HTR-8/SVneo (cell line): Measurements from ENCODE around the gene DENND1A.
"Not testable (repeated sequence)": the region's sequence is repeated elsewhere in the genome, so short reads cannot be mapped to it uniquely, and the experiment has no call there.

ENCODE experiments used
- DNase-seq: peaks from one replicate; pipeline ENCODE4 v3.0.0; 2011; ENCODE audit warnings: low spot score, mixed read lengths; ENCODE audit not compliant: insufficient read length
- FAIRE-seq: peaks from 2 replicates; lab custom pipeline; 2011; peaks lifted over from hg19 to GRCh38; lab: Jason Lieb, UNC

Gene DENND1A

DNA sequence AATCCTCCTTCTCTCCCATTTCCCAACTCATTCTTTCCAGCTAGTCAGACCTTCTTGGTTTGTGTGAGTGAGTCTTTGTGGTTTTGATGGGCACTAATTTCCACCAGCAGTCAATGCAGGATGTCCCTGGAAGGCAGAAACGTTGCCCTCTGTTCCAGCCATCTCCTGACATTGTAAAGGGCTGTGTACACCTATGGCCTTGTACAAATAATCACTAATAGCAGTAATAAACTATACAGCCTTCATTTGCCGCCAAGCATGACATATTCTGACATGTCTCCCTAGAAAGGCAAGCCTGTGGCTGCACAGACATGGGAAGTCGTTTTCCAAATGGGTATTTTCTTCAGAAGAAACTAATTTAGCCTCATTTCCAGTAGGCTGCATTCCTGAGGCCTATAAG, 18.4 kb upstream of the DENND1A start:
- FAIRE-seq: no peak

DNA sequence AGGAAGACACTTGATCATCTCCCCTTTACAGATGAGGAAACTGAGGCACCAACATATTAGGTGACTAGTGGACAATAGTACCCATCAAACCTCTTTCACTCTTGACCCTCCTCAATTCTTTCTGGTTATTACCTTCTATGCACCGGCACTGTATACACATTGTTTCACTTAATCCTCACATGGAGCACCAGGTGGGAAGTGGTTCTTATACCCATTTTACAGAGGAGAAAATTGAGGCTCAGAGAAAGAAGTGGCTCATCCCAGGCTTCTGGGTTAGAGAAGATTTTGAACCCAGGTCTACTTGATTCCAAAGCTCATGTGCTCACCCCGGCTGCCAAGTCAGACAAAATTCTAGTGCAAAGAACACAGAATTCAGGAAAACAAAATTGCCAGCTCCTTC, 17.4 kb upstream of the DENND1A start:
- FAIRE-seq (no peak), DNase-seq (no peak)

More for the DNA sequence above, 18.4 kb upstream of the DENND1A start:
- DNase-seq: no peak

DNA sequence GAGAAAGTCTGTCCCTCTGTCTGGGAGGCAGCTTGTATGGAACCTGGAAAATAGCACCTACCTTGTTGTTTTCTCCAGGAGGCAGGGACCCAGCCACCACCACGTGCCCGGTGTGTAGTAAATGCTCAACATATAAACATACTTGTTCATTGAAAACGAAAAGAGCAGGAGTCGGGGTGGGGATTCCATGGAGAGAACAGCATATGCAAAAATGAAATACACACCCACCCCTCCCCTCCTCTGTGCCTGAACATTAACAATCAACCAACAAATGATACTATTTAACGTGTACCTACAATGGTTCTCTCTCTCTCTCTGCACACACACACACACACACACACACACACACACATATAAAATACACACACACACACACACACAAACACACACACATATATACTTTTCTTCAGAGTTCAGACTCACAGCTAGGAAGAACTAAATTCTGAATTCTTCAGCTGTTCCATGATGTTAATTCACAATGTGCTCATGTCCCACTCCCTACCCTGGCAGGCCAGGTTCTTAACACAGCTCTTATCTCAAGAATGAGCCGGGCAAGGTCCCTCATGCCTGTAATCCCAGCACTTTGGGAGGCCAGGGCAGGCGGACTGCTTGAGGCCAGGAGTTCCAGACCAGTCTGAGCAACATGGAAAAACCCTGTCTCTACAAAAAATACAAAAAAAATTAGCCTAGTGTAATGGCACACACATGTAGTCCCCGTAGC, 16.3 kb upstream of the DENND1A start:
- DNase-seq: no peak
- no peak for FAIRE-seq

DNA sequence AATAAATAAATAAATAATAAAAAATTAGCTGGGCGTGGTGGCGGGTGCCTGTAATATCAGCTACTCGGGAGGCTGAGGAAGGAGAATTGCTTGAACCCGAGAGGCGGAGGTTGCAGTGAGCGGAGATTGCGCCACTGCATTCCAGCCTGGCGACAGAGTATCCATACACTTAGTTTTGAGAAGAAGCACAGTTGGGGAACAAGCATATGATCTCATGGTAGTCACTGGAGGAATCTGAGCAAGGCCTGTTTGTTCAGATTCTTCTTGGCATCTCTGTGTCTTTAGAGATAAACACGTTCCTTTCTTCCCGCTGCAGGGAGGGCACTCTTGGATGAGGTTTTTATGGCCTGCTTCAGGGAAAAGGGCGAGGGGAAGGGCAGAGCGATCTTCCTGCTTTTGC, 15.6 kb upstream of the DENND1A start:
- FAIRE-seq: no peak

DNA sequence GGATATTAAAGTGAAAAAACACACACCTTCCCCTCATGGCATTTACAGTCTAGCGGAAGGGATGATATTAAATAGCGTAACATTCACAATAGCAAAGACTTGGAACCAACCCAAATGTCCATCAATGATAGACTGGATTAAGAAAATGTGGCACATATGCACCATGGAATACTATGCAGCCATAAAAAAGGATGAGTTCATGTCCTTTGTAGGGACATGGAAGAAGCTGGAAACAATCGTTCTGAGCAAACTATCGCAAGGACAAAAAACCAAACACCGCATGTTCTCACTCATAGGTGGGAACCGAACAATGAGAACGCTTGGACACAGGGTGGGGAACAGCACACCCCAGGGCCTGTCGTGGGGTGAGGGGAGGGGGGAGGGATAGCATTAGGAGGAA, 14.5 kb upstream of the DENND1A start:
- FAIRE-seq: not testable (repeated sequence)

More for the DNA sequence above, 15.6 kb upstream of the DENND1A start:
- DNase-seq: no peak

DNA sequence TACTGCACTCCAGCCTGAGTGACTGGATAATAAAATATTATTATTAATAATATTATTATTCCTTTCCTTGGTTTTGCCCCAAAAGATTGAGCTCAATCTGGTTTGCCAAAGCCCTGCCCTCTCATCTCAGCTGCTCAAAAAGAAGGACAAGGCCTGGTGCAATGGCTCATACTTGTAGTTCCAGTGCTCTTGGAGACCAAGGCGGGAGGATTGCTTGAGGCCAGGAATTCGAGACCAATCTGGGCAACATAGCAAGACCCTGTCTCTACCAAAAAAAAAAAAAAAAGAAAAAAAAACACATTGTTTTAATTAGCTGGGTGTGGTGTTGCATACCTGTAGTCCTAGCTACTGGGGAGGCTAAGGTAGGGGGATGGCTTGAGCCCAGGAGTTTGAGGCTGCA, 13.7 kb upstream of the DENND1A start:
- DNase-seq (no peak), FAIRE-seq (no peak)

More for the DNA sequence above, 14.5 kb upstream of the DENND1A start:
- not testable (repeated sequence) for DNase-seq

DNA sequence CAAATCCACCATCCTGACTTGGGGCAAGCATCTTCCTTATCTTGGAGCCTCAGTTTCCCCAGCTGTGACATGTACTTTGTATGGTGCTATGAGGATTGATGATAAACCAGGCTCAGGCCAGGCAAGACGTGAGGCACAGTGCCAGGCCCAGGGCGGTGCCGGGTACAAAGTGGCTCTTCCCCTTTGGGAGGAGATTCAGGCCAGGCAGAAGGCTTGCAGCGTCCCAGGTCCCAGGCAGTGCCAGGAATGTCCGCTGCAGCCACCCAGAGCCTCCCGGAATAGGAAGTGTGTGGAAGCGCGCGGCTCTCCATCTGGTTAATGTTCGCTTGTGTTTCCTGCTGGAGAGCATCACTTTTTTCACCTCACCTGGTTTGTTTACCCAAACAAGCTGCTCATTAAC, 12.6 kb upstream of the DENND1A start:
- FAIRE-seq: no peak
- DNase-seq: no peak

DNA sequence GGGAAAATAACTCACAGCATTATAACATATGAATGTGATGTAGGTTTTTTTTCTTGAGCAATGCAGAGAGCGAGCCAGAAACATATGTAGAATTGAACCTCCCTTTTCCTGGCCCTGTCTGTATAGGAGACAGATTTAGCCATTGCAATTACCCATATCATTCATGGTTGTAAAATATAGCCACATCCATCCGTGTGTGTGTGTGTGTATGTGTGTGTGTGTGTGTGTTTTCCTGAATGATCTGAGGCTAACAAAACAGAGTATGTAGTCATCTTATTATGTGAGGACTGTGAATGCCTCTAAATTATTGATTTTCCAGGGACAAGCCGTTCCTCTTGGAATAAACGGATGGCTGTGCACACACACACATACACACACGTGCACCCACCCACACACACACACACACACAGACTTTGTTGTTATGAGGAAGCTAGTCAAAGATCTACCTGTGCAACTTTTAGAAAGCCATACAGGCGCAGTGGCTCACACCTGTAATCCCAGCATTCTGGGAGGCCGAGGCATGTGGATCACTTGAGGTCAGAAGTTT, 11.7 kb upstream of the DENND1A start:
- no peak for DNase-seq
- FAIRE-seq: no peak

DNA sequence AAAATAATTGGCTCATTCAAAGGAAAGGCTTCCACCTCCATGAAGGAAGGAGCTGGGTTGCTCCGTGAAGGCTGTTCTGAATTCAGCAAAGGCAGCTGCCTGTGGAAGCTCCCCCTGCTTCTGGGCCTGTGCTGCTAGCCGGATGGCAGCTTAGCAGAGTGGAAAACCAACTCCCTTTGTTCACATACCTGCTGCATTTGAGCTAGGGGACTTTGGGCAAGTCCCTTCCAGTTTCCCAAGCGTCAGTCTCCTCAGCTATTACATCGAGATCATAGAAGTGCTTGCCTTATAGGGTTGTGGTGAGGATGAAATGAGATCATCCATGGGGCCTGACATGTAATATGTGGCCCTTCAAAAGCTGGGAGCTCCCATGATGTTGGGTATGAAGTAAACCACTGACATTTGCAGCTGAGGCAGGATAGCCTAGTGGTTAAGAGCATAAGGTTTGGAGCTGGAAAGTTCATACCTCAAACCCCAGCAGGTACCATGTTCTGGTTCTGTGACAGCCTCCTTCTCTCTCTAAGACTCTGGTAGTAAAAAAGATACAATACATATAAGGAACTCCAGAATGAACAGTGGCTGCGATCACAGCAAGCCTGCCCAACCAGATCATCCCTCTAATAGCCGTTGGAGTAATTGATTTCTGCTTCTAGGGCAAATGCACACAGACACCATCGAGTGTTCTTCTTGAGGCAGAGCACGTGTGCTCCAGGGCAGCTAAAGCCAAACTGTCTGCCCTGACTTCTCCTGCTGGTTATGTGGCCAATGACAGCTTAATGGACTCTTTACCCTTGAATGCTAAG, 11.0 kb upstream of the DENND1A start:
- FAIRE-seq: no peak
- no peak for DNase-seq

DNA sequence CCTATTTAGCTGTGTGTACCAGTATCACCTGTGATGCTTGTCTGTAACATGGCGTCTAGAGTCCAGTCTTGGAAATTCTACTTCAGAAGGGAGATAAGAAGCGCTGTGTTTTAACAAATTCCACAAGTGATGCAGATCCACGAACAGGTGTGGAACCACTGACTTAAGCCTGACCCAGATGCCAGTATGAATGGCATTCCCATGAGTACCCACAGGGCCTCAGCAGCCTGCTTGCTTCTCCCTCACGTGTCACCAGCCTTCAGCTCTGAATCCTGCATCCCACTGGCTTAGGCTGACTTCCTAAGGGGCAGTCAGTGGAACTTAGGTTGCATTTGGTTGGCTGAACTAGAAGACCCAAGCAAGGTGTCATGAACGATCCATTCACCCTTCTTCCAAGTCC, 8.5 kb upstream of the DENND1A start:
- no peak for FAIRE-seq

DNA sequence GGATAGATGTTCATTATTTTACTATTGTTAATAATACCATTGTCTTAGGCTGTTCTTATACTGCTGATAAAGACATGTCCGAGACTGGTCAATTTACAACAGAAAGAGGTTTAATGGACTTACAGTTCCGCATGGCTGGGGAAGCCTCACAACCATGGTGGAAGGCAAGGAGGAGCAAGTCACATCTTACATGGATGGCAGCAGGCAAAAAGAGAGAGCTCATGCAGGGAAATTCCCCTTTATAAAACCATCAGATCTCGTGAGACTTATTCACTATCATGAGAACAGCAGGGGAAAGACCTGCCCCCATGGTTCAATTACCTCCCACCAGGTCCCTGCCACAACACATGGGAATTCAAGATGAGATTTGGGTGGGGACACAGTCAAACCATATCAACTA, 6.6 kb upstream of the DENND1A start:
- DNase-seq, FAIRE-seq: not testable (repeated sequence)

More for the DNA sequence above, 8.5 kb upstream of the DENND1A start:
- no peak for DNase-seq

DNA sequence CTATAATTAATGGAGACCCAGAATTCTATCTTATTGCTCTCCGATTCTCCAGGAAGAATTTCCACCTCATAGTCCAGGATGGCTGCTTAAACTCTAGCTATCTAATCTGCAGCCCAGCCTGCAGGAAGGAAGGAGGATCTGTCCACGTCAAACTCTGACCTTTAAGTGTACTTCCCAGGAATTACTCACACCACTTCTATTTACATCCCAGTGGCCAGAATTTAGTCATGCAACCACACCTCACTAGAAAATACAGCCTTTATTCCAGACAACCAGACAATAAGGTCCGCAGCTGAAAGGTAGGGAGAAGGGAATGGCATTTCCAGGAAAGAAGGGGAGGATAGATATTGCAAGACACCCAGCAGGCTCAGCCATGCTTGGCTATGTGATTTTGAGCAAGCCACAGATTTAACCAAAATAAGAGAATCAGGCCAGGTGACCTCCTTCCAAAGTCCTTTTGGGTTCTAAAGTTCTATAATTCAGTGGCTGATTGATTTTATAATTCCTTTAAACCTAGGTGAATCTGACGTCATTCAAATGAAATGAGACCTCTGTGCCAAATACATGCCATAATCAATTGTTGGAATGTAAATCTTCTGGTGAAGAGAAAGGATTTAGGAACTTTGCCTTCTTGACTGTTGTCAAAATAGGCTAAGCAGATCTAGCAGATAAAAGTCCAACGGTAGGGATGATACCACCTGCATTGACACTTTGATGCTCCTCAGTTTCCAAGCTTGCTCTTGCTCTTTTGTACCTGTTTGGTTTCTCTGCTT, 3.7 kb upstream of the DENND1A start:
- FAIRE-seq (no peak), DNase-seq (peak; percentile 37)

DNA sequence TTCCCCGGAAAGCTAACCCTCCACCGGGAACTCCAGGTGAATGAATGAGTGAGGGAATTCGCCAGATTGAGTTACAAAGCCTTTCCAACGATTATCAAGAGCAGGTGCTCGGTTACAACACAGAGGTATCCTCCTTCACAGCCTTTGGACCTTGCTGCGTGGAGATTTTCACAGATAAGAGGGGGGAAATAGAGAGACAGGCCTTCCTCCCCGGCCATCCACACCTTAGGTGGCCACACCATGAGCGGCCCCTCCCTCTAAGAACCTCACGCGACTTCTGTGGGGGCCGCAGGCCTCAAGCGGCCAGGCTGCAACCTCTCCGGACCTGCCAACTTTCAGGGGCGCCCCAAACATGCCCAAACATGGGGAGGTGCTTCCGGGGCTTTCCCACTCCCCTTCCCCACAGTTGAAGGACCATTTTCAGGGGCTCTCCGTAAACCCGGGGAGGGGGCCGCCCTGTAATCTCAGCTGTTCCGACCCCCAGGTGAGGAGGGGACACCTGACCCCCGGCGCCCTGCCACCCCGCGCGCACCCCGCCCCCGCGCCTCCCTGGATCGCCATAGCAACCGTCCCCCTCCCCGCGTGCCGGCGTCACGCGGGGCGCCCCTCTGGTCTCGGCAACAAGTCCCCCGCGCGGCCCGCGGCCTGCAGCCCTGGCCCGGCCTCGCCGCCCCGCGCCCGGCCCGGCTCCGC, 603 bp downstream of the DENND1A start:
- DNase-seq (no peak), FAIRE-seq (no peak)

DNA sequence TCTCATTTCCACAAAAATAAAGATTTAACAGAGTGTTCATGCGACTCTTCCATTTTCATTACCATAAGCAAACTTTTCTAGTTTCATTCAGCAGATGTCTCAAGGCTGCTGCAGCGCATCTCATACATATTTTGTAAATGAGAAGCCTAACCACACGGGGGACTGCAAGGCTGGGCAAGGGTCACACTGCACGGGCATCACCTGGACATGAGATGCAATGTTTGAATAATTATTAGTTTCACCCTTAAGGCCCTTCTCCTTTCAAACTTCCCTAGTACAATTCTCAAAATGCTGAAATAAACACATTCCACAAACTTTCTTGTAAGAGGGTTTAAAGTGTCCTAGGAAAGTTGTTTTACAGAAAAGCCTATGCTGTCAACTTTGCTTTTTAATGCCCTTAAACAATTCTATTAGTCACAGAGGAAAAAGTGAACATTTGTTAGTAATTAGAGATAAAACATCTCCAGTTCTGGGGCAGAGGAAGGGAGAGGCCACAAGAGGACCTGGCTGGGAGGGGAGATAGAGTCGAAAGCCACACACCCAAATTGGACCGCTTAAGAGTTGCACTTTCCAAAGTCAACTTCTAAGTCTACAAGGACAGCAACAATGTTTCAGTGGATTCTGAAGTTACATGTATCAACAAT, 1.3 kb downstream of the DENND1A start:
- DNase-seq (no peak), FAIRE-seq (no peak)

DNA sequence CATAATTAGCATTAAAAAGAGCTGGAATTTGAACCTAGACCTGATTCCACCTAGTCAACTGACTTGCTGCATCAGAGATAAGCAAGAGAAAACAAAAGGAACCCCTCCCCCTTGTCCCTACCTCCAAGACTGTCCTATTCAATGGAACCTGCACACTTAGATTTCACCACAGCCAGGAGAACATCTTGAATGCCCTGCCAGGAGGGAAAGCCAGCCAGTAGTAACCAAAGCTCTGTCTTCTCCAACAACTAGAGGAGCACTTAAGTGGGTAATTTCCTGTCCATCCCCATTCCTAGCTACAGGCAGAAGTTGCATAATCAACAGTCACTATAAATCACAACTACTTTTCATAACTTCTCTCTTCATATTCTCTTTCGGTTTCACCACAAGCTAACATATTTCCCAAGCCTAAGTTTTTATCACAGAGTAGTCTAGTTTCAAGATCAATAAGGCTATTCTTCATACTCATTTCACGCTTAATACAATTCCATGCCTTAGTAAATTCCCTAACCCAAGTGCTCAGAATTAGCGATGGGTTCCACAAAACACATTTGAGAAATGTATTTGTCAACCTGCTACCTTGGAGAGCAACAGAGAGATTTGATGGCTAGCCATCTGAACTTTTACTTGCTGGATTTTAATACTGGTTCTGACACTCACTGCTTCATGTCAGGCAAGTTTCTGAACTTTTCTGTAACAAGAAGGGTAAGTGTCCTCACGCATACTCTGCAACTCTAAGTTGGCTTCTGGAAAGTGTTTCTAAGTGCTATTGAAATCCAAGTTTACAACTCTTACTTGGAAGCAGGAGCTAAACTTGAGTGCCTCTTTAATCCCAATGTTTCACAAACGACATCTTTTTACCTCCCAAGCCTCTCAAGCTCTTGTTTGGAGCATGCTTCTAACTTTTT, 2.0 kb downstream of the DENND1A start:
- FAIRE-seq (no peak), DNase-seq (peak; percentile 45)

DNA sequence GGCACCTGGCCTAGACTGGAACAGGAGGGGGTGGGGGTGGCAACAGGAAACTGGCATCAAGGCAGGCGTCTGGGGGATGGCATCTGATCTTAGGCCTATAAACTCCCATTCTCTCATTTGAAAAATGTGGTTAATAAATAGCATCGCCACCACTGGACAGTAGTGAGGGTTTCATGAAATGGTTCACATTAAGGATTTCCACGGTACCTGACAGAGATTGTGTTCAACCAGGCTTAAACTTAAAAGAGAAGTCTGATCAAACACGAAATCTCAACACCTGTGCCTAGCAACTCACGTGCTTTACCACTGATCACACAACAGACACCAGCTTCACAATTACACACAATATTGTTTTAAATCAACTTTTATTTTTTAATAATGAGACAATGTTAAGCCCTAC, 3.0 kb downstream of the DENND1A start:
- DNase-seq: no peak
- no peak for FAIRE-seq

DNA sequence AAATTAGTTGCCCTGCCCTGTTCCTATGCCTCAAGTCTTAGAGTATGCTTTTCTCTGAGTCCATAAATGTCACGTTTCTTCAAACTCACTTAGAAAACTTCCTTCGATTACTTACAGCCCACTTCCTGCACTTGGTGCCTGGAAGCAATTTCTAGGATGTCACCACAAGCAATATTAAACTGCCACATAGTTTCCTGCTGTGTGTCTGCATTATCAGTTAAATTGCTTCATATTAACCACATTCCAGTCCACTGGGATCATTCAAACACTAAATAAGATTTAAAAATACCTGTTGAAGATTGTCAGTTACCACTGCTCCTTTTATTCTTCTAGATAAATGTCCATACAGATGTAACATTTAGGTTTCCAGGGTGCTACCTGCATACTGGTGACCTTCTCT, 4.1 kb downstream of the DENND1A start:
- DNase-seq: no peak
- no peak for FAIRE-seq

DNA sequence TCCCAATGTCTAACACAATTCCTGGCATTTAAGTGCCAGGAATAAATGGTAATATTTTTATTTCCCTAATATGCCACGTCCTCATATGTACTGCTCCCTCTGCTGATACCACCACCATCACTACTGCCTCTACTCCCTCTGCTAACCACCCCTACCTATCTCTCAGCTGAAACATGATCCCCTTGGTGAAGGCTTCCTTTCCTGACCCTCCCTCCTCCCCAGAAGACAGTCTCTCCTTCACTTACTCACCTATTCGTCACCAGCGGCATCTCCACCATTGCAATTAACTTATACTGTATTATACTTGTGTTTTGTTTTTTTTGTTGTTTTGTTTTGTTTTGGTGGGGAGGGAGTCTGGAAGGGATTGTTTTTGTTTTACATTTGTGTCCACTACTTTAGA, 4.8 kb downstream of the DENND1A start:
- DNase-seq (no peak), FAIRE-seq (no peak)
